ENCODE measurements around the gene TRMU. TPM values are rescaled to one million over a fixed set of nuclear protein-coding genes. Genes with fewer than 3 reads are reported as not detected.

Gene TRMU
- total RNA-seq, 3 donors from 2014 or later (not counting 1 experiment from before 2014, with no cell fraction given) = 54.5 to 77.9 (median 58.4) TPM

- WGBS (ENCODE audit: insufficient coverage) = 85% methylated on average over 3 of the region's 3 CpGs
- Mint-ChIP-seq H3K36me3 (no peaks in the 10 kb centered on the region), H3K4me1 (peaks cover 53 to 56% of the 10 kb centered on the region in 2 donors), H3K27ac (no peak overlapping the region), H3K4me3 (peak overlapping the region; percentile 9), H3K9me3 (peaks cover 7 to 9% of the 10 kb centered on the region in 2 donors), H3K27me3 (ENCODE audit: low read depth in 2 of 2) (peaks cover 0 to 9% of the 10 kb centered on the region in 2 donors)
- Histone ChIP-seq H3K4me1 (ENCODE audit: control insufficient read depth, insufficient read depth, low read length) (peaks cover 55% of the 10 kb centered on the region), H3K9me3 (ENCODE audit: control insufficient read depth, insufficient read depth, low read length) (peaks cover 22% of the 10 kb centered on the region), H3K27me3 (ENCODE audit: control insufficient read depth, insufficient read depth, low read length) (no peaks in the 10 kb centered on the region), H3K36me3 (ENCODE audit: control insufficient read depth, insufficient read depth, low read length) (no peaks in the 10 kb centered on the region), H3K27ac (ENCODE audit: low read length) (no peak overlapping the region), H3K4me3 (ENCODE audit: low read length) (no peak overlapping the region)
- ATAC-seq = no peak
- TF ChIP-seq CTCF (IDR thresholded peaks at IDR 0.05) = no peak
- intact Hi-C loops (cut with micrococcal nuclease) = no loop called here
- DNase-seq = no peak
These were observed 40.6 kb downstream of the TRMU start for GRCh38 chr22:46376111-46376510.

- Mint-ChIP-seq H3K4me3 (no peak overlapping the region), H3K4me1 (peaks cover 45 to 47% of the 10 kb centered on the region in 2 donors), H3K36me3 (no peaks in the 10 kb centered on the region), H3K27me3 (ENCODE audit: low read depth in 2 of 2) (peaks cover 0 to 9% of the 10 kb centered on the region in 2 donors), H3K9me3 (peaks cover 3 to 9% of the 10 kb centered on the region in 2 donors), H3K27ac (no peak overlapping the region)
- no peak overlapping the region for H3K27ac ChIP-seq (ENCODE audit: low read length)
- WGBS (ENCODE audit: insufficient coverage) = 97% methylated on average over 19 of the region's 19 CpGs
- no peaks in the 10 kb centered on the region for H3K27me3 ChIP-seq (ENCODE audit: control insufficient read depth, insufficient read depth, low read length)
- ATAC-seq (no peak), DNase-seq (no peak)
- H3K36me3 ChIP-seq (ENCODE audit: control insufficient read depth, insufficient read depth, low read length) = no peaks in the 10 kb centered on the region
- no peak for TF ChIP-seq CTCF (IDR thresholded peaks at IDR 0.05)
- peaks cover 22% of the 10 kb centered on the region for H3K9me3 ChIP-seq (ENCODE audit: control insufficient read depth, insufficient read depth, low read length)
- intact Hi-C loops (cut with micrococcal nuclease) = no loop called here
- no peak overlapping the region for H3K4me3 ChIP-seq (ENCODE audit: low read length)
- peaks cover 46% of the 10 kb centered on the region for H3K4me1 ChIP-seq (ENCODE audit: control insufficient read depth, insufficient read depth, low read length)
These were observed 41.5 kb downstream of the TRMU start for GRCh38 chr22:46376908-46377524.

- Mint-ChIP-seq H3K4me3 (no peak overlapping the region), H3K9me3 (peaks cover 3 to 9% of the 10 kb centered on the region in 2 donors), H3K4me1 (peaks cover 40 to 41% of the 10 kb centered on the region in 2 donors), H3K27ac (no peak overlapping the region), H3K36me3 (no peaks in the 10 kb centered on the region), H3K27me3 (ENCODE audit: low read depth in 2 of 2) (peaks cover 0 to 9% of the 10 kb centered on the region in 2 donors)
- Histone ChIP-seq H3K36me3 (ENCODE audit: control insufficient read depth, insufficient read depth, low read length) (no peaks in the 10 kb centered on the region), H3K27ac (ENCODE audit: low read length) (no peak overlapping the region), H3K4me3 (ENCODE audit: low read length) (no peak overlapping the region), H3K27me3 (ENCODE audit: control insufficient read depth, insufficient read depth, low read length) (no peaks in the 10 kb centered on the region), H3K4me1 (ENCODE audit: control insufficient read depth, insufficient read depth, low read length) (peaks cover 38% of the 10 kb centered on the region), H3K9me3 (ENCODE audit: control insufficient read depth, insufficient read depth, low read length) (peaks cover 22% of the 10 kb centered on the region)
- no peak for ATAC-seq
- intact Hi-C loops (cut with micrococcal nuclease) = no loop called here
- WGBS (ENCODE audit: insufficient coverage) = 94% methylated on average over 27 of the region's 27 CpGs
- no peak for TF ChIP-seq CTCF (IDR thresholded peaks at IDR 0.05)
- no peak for DNase-seq
These were observed 42.3 kb downstream of the TRMU start for GRCh38 chr22:46377525-46378425.
